NCI-H345 treated with DMSO at 0.1 percent for 48 hours (cell line): Measurements from ENCODE around the gene RGL1.

Experiments
- DNase-seq: peaks from one replicate; lab custom pipeline; 2025; ENCODE audit not compliant: unreplicated experiment; lab: John Stamatoyannopoulos, UW

RGL1 gene

DNA sequence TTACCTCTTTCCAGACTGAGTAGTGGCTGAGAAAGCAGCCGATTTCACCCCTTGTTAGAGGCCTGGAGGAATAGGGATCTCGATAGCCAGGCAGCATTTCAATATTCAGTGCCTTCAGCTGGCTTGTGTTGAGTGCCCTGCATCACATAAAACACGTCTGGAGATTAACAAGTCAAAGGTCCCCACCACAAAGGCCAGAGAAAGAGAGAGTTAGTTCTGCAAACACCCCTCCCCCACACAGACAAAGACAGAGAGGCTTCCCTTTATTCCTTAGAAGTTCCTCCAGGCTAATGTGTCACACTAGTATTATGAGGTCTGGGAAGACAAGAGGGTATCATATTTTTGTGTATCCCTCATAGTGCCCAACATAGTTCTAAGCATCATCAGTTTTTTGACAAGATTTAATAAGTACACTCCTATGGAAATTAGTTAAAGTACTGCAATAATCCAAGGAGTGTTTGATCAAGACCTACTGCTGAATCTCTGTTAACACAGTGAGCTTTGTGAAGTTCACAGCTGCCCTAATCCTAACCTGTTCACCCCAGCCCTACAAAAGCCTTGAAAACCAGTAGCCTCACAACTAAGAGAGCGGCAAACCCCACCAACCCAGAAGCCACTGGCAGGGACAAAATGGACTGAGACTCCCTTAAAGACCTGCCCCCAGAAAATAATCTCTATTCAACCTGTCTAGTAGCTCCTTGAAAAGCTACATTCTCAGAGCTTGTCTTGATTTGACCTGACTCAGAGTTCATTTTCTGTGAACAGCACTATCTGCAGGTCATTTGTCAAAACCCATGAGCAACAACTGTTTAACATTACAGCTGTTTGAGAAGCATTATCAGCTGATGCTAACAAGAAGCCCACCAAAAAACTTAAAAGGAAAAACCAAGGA is 140.8 kb downstream of the RGL1 start:
- no peak for DNase-seq

DNA sequence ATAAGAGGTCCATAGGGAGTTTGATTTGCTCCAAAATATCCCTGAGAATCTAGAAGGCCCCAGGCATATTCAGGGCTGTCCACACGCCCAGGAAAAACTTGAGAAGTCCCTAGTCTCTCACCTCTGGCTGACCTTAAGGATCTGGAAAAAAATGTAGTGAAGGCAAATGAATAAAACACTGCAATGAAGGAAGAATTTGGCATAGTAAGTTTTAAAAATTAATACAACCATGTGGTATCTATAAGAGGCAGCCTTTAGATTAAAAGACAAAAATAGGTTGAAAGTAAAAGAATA is 141.3 kb downstream of the RGL1 start:
- DNase-seq: no peak

DNA sequence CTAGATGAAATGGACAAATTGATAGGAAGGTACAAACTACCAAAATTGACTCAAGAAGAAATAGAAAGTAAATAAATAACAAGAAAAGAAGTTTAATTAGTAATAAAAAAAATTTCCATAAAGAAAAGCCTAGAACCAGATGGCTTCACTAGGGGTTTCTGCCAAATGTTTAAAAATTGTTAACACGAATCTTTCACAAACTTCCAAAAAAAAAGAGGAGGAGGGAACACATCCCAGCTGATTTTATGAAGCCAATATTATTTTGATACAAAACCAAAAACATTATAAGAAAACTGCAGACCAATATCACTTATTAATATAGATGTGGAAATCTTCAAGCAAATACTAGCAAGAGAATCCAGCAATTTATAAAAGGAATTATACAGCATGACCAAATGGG is 143.1 kb downstream of the RGL1 start:
- no peak for DNase-seq

DNA sequence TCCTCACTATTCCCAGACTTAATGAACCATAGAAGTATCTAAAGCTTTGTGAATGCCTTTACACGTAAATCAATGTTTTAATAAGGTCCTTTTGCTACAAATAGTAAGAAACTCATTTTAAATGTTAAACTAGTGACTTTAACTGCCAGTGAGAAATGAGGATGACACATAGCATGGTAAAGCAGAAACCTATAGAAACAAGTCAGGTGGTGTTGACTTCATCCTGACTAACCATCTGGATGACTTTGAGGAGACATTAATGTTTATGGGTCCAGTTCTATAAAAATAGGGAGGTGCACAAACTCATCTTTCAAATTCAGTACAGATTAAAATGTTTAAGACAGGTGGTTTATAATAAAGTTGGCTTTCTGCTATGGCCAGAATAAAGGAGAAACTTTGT is 147.2 kb downstream of the RGL1 start:
- DNase-seq: no peak

DNA sequence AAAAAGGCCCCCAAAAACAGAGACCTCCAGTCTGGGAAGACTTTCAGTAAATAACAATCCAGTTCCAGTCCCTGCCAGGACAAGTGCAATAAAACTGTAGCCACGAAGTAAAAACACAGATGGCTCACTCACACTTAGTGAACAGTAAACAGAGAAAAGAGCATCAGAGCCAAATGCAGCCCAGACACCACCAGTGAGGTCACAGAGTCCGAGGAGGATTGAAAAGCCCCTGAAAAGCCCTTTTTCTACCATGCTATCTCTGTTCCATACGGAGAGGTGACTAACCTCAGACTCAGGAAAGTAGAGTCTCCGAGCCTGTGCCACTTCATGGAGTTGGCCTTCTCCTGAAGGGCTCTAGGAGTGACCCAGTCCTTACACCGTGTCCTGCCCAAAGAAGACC is 148.1 kb downstream of the RGL1 start:
- DNase-seq: no peak

DNA sequence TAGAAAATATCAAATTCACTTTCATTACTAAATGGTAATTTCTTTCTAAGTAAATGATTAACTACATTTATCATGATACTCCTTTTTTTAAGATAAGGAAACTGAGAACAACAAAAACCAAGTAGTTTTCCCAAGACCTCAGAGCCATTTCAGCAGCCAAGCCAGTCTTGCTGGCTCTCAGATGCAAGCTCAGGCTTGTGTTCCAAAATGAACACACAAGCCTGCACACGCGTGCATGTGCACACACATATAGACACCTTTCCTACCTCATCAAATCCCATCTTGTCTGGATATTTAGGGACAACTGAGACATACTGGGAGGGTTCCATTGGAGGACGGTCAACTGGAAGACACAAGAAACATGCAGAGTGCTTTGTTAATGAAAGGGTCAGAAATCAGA is 149.6 kb downstream of the RGL1 start:
- DNase-seq: no peak

DNA sequence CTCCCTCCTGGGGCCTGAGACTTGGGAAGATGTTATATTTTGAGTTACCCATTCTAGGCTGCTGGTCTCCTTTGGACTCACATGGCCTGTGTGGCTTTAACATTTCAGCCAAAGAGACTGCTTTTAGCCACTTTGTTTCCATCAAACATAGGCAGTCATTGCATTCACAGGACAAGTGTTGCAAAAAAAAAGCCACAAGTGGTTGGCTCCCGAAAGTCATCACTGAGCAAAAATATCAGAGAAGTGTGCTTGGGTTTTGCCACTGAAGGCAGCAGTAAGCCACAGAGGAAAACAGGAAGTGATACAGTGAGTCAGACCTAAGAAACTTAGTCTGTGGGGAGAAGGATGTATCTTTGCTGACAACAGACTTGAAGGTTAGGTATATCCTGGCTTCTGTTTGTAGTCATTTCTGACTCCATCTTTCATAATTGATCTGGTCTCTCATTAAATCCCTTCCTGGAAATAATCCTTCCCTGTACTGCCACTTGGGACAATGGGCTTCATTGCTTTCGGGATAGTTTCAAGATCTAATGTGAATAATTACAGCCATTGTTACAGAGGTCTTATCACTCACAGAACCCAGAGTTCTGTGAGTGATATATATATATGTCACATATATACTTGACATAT is 151.8 kb downstream of the RGL1 start:
- no peak for DNase-seq

DNA sequence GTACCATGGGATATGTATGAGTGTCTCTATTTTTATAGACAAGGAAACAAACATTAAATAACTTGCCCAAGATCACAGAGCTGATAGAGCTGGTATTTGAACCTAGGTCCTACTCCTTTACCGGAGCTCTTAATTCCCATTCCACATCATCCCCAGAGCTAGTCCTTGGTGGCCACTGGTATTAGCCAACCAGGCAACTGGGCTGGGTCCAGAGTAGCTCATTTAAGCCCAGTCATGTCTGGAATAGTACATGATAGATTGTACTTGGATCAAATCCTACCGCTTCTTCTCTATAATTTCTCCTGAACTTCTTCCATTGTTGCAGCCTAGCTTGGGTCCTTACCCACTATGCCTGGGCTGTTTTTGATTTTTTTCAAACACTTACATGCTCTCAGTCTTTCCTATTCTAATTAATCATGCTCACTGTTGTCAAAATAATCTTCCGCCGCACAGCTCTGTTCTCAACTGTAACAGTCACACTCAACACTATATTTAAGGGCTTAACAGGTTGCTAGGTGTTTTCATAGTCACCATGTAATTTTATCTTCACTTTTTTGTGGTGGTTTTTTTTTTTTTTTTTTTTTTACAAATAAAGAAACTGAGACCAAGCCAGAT is 152.4 kb downstream of the RGL1 start:
- DNase-seq: no peak

DNA sequence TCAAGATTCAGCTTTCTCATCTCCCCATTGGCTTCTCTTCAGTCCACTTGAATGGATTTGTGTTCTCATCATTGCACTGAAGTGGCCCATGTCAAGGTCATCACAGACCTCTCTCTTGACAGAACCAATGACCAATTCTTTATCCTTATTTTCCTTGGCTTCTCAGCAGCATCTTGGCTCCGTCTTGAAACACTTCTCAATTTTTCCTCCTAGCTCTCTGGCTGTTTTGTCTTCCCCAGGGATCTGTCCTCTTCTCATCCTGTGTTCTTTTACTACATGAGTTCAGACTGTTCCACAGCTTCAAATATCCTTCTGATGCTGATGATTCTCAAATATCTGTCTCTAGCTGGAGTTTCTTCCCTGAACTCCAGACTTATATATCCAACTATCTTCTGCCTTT is 154.0 kb downstream of the RGL1 start:
- DNase-seq: no peak

DNA sequence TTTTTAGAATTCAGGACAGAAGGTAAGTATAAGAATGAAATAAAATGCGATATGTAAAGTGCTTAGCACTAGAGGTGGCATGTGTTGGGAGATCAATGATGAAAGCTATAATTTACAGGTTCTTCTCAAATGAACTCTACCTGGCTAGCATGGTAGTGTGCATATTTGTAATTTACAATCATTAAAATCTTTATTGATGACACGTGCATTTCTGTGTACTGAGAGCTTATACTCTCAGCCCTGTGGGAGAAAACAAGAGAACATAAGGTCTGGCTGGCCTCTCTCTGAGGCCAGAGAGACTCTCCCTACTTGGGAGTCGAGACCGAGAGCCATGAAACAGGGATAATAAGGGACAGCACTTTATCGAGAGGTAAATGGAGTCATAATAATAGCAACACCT is 156.2 kb downstream of the RGL1 start:
- DNase-seq: no peak

DNA sequence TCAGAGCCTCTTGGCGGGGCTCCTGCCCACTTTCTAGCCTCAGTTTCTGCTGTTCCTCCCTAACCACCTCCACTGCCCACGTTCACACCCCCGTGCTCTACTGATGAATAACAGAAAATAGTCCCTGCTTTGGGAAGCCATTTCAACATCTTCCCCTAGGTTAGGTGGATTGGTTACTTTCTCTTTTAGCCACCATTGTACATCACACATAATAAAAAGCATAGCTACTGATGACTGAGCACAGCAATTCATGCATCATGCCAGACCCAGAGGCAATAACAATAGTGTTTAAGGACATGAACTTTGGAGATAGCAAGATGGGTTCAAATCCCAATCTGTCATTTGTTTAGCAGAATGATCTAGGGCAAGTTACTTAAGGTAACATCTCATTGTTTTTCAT is 158.0 kb downstream of the RGL1 start:
- DNase-seq: no peak

DNA sequence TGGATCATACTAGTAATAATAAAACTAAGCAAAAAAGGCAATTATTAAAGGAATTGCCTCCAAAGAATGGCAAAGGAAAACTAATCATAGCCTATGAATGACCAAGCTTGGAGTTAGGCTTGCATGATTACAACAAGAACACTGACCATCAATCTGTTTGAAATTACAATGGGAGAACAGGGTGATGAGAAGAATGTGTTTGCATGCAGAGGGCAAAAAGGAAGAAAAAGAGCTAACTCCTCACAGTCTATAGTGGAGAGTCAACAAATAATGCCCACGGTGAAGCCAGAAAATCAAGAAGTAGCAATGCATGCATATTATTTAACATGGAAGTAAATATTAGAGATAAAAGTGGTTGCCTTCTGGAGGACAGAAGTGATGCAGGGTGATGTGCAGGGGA is 160.8 kb downstream of the RGL1 start:
- DNase-seq: no peak

DNA sequence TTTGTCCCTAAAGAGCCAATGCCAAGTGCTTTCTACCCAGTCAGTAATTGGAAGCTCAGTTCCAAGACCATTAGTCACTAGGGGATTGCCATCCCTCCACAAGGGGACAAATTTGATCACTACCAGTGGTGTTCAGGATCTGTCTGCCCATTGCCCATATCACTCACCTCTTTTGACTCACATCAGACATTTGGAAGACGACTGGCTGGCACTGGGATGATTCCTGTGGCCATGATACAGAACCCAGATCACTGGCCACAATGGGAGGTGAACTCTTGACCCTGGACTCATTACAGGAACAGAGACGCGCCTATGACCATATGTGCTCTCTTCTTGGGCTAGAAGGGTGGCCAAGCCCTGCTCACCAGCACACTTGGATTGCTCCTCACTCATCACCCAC is 161.6 kb downstream of the RGL1 start:
- no peak for DNase-seq

DNA sequence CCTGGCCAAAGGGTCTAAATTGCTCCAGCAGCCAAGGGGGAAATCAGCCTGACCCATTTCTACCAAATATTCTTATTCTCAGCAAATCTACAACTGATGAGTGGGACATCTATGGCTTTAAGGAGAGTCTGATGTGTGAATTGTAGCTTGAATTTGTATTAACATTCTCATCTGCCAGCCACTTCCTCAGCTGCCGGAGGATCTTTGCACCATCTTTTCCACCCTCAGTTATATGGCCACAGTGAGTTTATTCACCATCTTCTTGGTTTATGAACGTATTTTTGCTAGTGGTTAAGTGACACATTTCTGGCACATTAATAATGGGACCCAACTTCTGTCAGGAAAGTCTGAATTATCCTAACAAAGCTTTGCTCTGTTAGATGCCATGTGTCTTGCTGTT is 163.0 kb downstream of the RGL1 start:
- DNase-seq: no peak

DNA sequence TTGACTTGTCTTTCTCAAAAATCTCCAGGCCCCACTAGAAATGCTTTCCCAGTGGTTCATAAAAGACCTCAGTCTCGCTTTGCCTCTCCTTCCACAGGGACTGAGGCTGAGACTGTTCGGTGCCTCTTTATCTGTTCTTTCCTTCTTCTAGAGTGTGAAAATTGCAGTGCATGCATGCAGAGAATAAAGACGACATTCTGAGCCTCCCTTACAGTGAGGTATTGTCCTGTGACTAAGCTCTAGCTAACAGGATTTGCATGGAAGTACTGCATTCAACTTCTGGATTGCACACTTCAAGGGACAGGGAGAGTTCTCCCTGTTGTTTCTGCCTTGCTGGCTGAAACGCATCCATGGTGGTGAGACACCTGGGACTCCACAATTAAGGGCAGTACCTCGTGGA is 163.5 kb downstream of the RGL1 start:
- no peak for DNase-seq

DNA sequence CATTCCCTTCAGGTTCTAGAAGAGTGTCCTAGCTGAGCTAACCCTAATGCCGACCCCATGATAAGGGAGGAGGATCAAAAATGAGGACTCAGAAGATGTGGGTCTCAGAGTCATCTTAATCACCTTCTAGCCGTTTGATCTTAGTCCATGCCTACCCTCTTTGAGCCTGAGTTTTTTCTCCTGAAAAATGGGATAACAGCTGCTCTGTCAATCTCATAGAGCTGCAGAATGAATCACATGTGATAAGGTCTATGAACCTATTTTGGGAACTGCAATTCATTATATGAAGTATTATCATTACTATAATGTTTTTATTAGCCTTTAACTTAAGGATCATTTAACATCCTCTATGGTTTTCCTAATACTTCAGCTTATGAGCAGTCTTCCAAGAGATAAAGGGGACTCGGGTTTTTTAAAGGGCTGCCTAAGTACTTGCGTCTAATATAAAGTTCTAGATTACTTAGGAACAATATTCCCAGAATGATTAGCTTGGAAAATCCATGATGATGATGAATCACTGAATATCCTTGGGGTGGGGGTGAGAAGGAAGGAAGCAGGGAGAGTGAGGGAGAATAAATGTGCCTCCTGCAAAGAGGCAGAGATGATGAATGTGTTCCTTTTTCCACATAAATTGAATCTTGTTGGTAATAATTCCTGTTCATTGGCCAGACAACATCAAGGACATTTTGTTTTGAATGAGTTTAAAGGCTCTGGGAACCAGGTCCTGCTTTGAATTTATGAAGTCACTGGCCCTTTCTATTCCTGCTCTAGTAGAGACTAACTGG is 165.8 kb downstream of the RGL1 start:
- no peak for DNase-seq

DNA sequence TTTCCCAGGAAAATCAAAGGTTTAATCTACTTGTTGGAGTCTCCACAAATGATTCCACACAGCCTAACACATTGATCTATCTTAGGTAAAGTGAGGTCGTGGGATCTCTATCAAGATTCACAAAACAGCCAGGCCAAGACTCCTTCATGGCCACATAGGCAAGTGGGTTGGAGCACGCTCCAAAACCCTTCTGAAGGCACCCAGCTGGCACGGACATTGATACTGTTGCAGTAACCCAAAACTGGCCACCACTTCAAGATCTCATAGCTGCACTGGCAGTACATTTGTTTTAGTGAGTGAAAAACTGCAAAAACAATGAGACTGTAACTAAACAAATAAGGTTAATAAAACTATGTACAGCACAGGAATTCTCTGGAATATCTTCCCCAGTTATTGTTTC is 170.7 kb downstream of the RGL1 start:
- DNase-seq: no peak

DNA sequence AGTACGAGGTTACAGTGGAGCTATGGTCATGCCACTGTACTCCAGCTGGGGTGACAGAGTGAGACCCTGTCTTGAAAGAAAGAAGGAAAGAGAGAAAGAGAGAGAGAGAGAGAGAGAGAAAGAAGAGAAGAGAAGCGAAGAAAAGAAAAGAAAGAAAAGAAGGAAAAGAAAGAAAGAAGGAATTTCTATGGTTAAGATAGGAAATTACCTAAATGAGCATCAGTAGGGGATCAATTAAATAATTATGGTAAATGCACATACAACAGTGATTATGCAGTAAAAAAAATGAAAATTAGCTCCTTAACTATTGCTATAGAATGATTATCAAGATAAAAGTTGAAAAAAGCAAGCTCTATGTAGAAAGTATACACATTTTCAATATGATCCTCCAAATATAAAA is 172.8 kb downstream of the RGL1 start:
- DNase-seq: no peak
